ENCODE measurements around the gene GJB4. TPM values are rescaled to one million over a fixed set of nuclear protein-coding genes. Genes with fewer than 3 reads are reported as not detected.

GJB4 gene
- total RNA-seq, 2 experiments from 2014 or later = not detected

DNA sequence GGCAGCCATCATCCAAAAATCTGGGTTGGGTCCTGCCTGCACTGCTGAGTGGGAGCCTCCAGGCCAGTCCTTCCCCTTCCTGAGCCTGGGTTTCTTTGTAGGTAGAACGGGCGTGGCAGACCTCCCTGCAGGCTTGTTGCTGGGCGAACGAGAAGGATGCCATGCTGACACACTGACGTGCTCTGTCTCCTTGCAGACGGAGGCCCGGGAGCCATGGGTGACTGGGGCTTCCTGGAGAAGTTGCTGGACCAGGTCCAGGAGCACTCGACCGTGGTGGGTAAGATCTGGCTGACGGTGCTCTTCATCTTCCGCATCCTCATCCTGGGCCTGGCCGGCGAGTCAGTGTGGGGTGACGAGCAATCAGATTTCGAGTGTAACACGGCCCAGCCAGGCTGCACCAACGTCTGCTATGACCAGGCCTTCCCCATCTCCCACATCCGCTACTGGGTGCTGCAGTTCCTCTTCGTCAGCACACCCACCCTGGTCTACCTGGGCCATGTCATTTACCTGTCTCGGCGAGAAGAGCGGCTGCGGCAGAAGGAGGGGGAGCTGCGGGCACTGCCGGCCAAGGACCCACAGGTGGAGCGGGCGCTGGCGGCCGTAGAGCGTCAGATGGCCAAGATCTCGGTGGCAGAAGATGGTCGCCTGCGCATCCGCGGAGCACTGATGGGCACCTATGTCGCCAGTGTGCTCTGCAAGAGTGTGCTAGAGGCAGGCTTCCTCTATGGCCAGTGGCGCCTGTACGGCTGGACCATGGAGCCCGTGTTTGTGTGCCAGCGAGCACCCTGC, 34.7 kb downstream of the GJB4 start:
- H3K27me3 Mint-ChIP-seq = peaks cover 16% of the 10 kb centered on the region
- CTCF ChIA-PET = no interaction called here

DNA sequence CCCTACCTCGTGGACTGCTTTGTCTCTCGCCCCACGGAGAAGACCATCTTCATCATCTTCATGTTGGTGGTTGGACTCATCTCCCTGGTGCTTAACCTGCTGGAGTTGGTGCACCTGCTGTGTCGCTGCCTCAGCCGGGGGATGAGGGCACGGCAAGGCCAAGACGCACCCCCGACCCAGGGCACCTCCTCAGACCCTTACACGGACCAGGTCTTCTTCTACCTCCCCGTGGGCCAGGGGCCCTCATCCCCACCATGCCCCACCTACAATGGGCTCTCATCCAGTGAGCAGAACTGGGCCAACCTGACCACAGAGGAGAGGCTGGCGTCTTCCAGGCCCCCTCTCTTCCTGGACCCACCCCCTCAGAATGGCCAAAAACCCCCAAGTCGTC, 35.2 kb downstream of the GJB4 start:
- Mint-ChIP-seq H3K4me3 (no peak overlapping the region), H3K9me3 (no peaks in the 10 kb centered on the region), H3K36me3 (ENCODE audit: low read depth) (no peaks in the 10 kb centered on the region), H3K4me1 (ENCODE audit: low read depth) (peaks cover 7% of the 10 kb centered on the region), H3K27me3 (peaks cover 16% of the 10 kb centered on the region), H3K27ac (no peak overlapping the region)
- DNase-seq (no peak), ATAC-seq (no peak)
- TF ChIP-seq, protein P1, sequence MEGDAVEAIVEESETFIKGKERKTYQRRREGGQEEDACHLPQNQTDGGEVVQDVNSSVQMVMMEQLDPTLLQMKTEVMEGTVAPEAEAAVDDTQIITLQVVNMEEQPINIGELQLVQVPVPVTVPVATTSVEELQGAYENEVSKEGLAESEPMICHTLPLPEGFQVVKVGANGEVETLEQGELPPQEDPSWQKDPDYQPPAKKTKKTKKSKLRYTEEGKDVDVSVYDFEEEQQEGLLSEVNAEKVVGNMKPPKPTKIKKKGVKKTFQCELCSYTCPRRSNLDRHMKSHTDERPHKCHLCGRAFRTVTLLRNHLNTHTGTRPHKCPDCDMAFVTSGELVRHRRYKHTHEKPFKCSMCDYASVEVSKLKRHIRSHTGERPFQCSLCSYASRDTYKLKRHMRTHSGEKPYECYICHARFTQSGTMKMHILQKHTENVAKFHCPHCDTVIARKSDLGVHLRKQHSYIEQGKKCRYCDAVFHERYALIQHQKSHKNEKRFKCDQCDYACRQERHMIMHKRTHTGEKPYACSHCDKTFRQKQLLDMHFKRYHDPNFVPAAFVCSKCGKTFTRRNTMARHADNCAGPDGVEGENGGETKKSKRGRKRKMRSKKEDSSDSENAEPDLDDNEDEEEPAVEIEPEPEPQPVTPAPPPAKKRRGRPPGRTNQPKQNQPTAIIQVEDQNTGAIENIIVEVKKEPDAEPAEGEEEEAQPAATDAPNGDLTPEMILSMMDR (IDR thresholded peaks at IDR 0.05) = no peak
- CTCF ChIA-PET = no interaction called here
- intact Hi-C loops (cut with micrococcal nuclease) = no loop called here
- POLR2A ChIA-PET = interaction anchor here (0.8 kb wide), 1 partner anchor 14 kb away, joined by 3 read pairs; the partner anchor contains the start of gene GJB3

More for the DNA sequence above, 34.7 kb downstream of the GJB4 start:
- Mint-ChIP-seq H3K4me1 (ENCODE audit: low read depth) (peaks cover 7% of the 10 kb centered on the region), H3K4me3 (no peak overlapping the region), H3K9me3 (no peaks in the 10 kb centered on the region), H3K27ac (no peak overlapping the region), H3K36me3 (ENCODE audit: low read depth) (no peaks in the 10 kb centered on the region)
- POLR2A ChIA-PET = no interaction called here
- ATAC-seq (no peak), DNase-seq (no peak)
- TF ChIP-seq, protein P1 (IDR thresholded peaks at IDR 0.05) = no peak
- intact Hi-C loops (cut with micrococcal nuclease) = no loop called here

DNA sequence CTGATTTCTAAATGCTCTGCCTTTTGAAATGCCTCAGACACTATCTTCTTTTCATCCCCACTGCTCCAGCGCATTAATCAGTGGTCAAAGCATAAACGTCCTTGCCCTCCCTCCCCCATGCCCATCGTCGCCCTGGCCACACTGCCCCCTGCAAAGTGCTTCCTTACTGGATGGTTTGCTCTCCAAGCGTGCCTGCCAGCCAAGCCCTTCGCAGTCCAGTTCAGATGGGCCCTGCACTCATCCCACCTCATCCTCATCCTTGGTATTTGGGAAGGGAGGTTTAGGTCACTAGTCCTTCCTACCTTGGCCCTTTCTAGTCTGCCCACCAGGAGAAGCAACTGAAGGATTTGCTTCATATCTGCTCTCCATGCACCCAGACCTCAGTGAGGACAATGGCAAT, 36.4 kb downstream of the GJB4 start:
- H3K9me3 Mint-ChIP-seq = no peaks in the 10 kb centered on the region
- no peak overlapping the region for H3K4me3 Mint-ChIP-seq
- H3K4me1 Mint-ChIP-seq (ENCODE audit: low read depth) = peaks cover 12% of the 10 kb centered on the region
- peaks cover 13% of the 10 kb centered on the region for H3K27me3 Mint-ChIP-seq
- no peak overlapping the region for H3K27ac Mint-ChIP-seq
- ChIA-PET CTCF (no interaction called here), POLR2A (interaction anchor here (0.8 kb wide), 1 partner anchor 15 kb away, joined by 3 read pairs; the partner anchor contains the start of gene GJB3)
- no peaks in the 10 kb centered on the region for H3K36me3 Mint-ChIP-seq (ENCODE audit: low read depth)
- TF ChIP-seq, protein P1 (IDR thresholded peaks at IDR 0.05) = no peak
- no peak for DNase-seq
- ATAC-seq = no peak
- intact Hi-C loops (cut with micrococcal nuclease) = no loop called here

DNA sequence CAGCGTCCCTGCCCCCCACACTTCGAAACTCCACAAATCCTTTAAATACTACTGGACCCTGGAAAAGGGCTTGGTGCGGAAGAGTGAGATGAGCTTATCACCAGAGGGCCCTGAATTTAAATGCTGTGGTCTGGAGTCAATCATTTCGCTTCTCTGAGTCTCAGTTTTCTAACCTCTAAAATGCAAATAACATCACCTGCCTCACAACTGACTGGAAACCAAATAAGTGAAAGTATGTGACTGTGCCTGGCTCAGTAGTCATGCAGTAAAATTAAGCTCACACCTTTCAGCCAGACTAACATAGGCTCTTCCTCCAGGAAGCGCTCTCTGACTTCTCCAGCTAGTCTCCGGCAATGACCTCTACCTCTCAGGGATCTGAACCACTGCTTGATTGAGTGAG, 37.5 kb downstream of the GJB4 start:
- H3K27ac Mint-ChIP-seq = no peak overlapping the region
- POLR2A ChIA-PET = interaction anchor here (0.7 kb wide), 1 partner anchor 63 kb away, joined by 4 read pairs; the partner anchor contains the start of gene SMIM12
- intact Hi-C loops (cut with micrococcal nuclease) = no loop called here
- no peaks in the 10 kb centered on the region for H3K9me3 Mint-ChIP-seq
- peaks cover 12% of the 10 kb centered on the region for H3K4me1 Mint-ChIP-seq (ENCODE audit: low read depth)
- no peak for DNase-seq
- no peaks in the 10 kb centered on the region for H3K36me3 Mint-ChIP-seq (ENCODE audit: low read depth)
- TF ChIP-seq, protein P1 (IDR thresholded peaks at IDR 0.05) = no peak
- peak; percentile 25 for ATAC-seq
- H3K27me3 Mint-ChIP-seq = peaks cover 7% of the 10 kb centered on the region
- CTCF ChIA-PET = interaction anchor here (1.7 to 2.4 kb wide), 2 partner anchors 10 to 56 kb away, joined by 5 to 12 read pairs; no protein-coding TSS in a partner anchor
- no peak overlapping the region for H3K4me3 Mint-ChIP-seq

DNA sequence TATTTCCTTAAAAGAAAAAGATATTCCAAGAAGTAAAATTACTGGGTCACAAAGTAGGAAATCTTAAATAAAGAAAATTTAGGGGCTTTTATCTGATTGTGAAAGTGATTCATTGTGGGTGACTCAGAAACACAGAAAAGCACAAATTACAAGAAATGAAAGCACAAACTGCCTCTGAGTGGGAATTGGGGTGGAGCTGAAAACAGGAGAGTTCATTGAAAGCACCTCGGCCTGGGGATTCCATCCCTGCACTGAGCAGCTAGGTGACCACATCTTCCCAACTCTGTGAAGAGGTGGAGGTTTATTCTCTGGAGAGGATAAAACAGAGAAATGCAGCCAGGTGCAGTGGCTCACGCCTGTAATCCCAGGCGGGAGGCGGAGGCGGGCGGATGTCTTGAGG, 40.7 kb downstream of the GJB4 start:
- POLR2A ChIA-PET = no interaction called here

More for the DNA sequence above, 40.7 kb downstream of the GJB4 start:
- no peak overlapping the region for H3K4me3 Mint-ChIP-seq
- ATAC-seq (peak; percentile 81), DNase-seq (peak; percentile 23)
- peaks cover 5% of the 10 kb centered on the region for H3K9me3 Mint-ChIP-seq
- no peaks in the 10 kb centered on the region for H3K36me3 Mint-ChIP-seq (ENCODE audit: low read depth)
- no peaks in the 10 kb centered on the region for H3K27me3 Mint-ChIP-seq
- TF ChIP-seq, protein P1 (IDR thresholded peaks at IDR 0.05) = no peak
- intact Hi-C loops (cut with micrococcal nuclease) = no loop called here
- H3K27ac Mint-ChIP-seq = peak overlapping the region; percentile 43
- peaks cover 8% of the 10 kb centered on the region for H3K4me1 Mint-ChIP-seq (ENCODE audit: low read depth)
- CTCF ChIA-PET = interaction anchor here (1.1 to 2.6 kb wide), 2 partner anchors 14 to 53 kb away, joined by 3 to 11 read pairs; no protein-coding TSS in a partner anchor
